Kidney glomerular epithelial cell (primary cell): ENCODE results near the gene SLC2A6.

Source experiments
- DNase-seq: peaks from one replicate; lab custom pipeline; 2025; lab: John Stamatoyannopoulos, UW

Gene SLC2A6

GRCh38 chr9:133437753-133438531, 41.0 kb downstream of the SLC2A6 start:
- no peak for DNase-seq

GRCh38 chr9:133436681-133437080, 42.2 kb downstream of the SLC2A6 start:
- DNase-seq, result no peak

DNA sequence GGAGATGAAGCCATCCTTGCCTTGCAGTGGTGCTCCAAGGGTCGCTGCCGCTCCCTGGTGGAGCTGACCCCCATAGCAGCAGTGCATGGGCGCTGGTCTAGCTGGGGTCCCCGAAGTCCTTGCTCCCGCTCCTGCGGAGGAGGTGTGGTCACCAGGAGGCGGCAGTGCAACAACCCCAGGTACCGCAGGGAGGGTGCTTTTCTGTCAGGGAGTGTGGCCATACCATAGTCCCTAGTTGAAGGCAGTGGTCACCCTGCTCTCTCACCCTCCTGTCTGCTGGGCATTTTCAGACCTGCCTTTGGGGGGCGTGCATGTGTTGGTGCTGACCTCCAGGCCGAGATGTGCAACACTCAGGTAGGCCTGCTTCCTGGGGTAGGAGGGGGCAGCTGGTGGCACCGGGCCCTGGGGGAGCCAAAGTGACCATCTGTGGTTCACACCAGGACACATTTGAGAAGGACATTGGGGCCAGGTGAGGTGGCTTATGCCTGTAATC, 45.5 kb downstream of the SLC2A6 start:
- DNase-seq, result no peak

DNA sequence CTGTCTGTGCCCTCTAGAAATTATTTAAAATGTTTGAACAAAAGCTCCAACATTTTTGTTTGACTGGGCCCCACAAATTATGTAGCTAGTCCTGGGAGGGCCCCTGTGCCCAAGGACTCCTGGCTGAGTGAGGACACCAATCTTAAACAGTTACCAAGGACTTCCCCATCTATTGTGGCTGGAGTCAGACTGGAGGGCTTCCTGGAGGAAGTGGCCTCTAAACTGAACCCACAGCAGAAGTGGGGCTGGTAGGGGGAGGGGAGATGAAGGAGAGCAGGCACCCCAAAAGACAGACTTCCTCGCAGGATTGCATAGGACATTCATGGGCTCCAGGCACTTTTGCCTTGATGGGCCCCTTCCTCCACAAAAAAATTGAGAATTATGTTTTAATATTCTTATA, 48.7 kb downstream of the SLC2A6 start:
- no peak for DNase-seq

GRCh38 chr9:133429641-133430161, 49.2 kb downstream of the SLC2A6 start:
- no peak for DNase-seq

DNA sequence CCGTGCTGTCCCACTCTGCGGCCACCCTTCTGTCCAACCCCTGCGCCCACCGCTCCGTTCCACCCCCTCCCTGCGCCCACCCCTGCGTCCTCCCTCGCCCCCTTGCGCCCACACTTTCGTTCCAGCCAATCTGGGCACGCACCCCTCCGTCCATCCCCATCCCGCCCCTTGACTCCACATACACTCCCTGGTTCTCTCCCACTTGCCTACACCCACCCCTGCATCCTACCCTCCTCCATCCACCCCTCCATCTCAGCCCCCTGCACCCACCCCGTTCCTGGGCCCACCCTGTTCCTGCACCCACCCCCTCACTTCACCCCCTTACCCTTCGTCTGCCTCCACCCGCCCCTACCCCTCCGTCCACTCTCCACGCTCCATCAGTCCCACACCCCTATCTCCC, 49.7 kb downstream of the SLC2A6 start:
- DNase-seq, result no peak

GRCh38 chr9:133428617-133429101, 50.2 kb downstream of the SLC2A6 start:
- no peak for DNase-seq

- DNase-seq, result no peak
Observed at GRCh38 chr9:133427658-133428348, 51.1 kb downstream of the SLC2A6 start.

DNA sequence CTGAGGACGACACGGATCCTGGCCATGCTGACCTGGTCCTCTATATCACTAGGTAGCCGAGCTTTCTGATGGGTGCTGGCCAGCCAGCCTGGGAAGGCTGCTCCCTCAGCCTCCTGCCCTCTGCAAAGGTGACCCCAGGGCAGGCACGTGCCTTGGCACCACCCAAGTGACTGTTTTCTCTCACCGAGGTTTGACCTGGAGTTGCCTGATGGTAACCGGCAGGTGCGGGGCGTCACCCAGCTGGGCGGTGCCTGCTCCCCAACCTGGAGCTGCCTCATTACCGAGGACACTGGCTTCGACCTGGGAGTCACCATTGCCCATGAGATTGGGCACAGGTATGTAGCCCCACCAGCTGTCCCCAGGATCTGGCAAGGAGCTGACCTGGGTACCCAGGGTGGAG, 52.9 kb downstream of the SLC2A6 start:
- DNase-seq, result no peak

DNA sequence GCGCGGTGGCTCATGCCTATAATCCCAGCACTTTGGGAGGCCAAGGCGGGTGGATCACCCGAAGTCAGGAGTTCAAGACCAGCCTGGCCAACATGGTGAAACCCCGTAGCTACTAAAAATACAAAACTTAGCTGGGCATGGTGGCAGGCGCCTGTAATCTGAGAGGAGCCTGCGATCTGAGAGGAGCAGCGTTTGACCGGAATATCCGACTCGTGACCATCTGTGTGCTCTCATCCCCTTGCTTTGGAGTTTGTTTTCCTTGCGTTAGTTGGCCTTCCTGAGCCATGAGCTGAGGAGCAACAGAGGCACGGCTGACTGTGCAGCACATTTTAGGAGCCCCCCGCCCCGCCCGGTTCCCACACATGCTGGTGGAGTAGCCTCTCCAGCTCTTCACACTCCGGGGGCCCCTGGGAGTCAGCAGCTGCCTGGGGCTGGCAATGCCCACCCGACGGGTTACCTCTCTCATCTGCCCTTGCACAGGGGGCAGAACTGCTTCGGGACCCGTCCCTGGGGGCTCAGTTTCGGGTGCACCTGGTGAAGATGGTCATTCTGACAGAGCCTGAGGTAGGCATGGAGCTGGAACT, 53.8 kb downstream of the SLC2A6 start:
- no peak for DNase-seq

- DNase-seq, result no peak
Observed at GRCh38 chr9:133424187-133424586, 54.7 kb downstream of the SLC2A6 start.

DNA sequence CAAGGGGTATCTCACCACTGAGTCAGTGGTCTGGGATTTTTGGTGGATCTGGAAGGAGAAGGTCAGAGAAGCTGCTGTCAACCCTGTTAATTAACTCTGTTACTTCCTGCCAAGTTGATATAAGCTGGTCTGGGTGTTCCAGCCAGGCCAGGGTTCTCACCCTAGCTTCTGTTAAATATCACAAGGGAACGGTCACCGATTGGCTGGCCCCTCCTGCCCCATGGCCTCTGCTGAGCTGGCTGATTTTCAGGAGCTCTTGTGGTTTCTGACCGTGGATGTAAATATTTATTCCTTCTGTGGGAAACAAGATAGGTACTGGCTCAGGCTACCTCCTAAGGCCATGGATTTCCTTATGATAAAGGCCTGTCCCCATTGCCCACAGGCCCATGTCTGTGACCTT, 55.7 kb downstream of the SLC2A6 start:
- DNase-seq, result no peak

GRCh38 chr9:133421615-133422542, 57.0 kb downstream of the SLC2A6 start, which contains the start of gene ADAMTS13:
ADAMTS13 (plus strand) TSS chr9:133422367; CDS start chr9:133422444, 77 bp downstream.
- no peak for DNase-seq
